Erythroblast (primary cell): ENCODE measurements around the gene CIT.

Experiments used
- GATA1 ChIP-seq: IDR thresholded peaks from 2 replicates; pipeline ENCODE4 v1.6.1; 2011; ENCODE audit warnings: low read depth, mild to moderate bottlenecking, control low read depth, low read length, moderate library complexity
- POLR2A ChIP-seq: IDR thresholded peaks from 2 replicates; pipeline ENCODE4 v1.6.1; 2011; ENCODE audit warnings: mild to moderate bottlenecking, low read length

- no peak for TF ChIP-seq POLR2A
- TF ChIP-seq GATA1, result no peak
Measured at GRCh38 chr12:119691202-119691810, 185.8 kb downstream of the CIT start.
